DOHH2 (cell line): ENCODE data around the gene HORMAD2.

Experiments used
- H3F3A ChIP-seq: fragments of 200-600 bp; sonication (generic), shearing (Covaris generic); 2 replicates; pipeline ENCODE4 v1.6.0; 2016; ENCODE audit warnings: antibody characterized with exemption, mild to moderate bottlenecking; ENCODE audit not compliant: control insufficient read depth, insufficient read depth
- H3K27ac ChIP-seq: fragments of 200-600 bp; sonication (generic); 2 replicates; pipeline ENCODE4 v1.5.1; 2014; ENCODE audit warnings: low read depth, mild to moderate bottlenecking, low read length, moderate library complexity
- H3K27me3 ChIP-seq: fragments of 200-600 bp; sonication (generic); 2 replicates; pipeline ENCODE4 v1.6.1; 2014; ENCODE audit warnings: mild to moderate bottlenecking, low read length, mixed read lengths; ENCODE audit not compliant: control insufficient read depth
- H3K36me3 ChIP-seq: fragments of 200-600 bp; sonication (generic); 2 replicates; pipeline ENCODE4 v1.6.1; 2014; ENCODE audit warnings: mild to moderate bottlenecking, low read length, moderate library complexity, mixed read lengths; ENCODE audit not compliant: control insufficient read depth
- H3K4me1 ChIP-seq: fragments of 200-600 bp; sonication (generic); 2 replicates; pipeline ENCODE4 v1.6.1; 2014; ENCODE audit warnings: mild to moderate bottlenecking, low read length, mixed read lengths; ENCODE audit not compliant: control insufficient read depth
- H3K4me2 ChIP-seq: fragments of 200-600 bp; sonication (generic); 2 replicates; pipeline ENCODE4 v1.6.0; 2014; ENCODE audit warnings: mild to moderate bottlenecking, low read length, moderate library complexity
- H3K4me3 ChIP-seq: fragments of 200-600 bp; sonication (generic); 2 replicates; pipeline ENCODE4 v1.5.1; 2014; ENCODE audit warnings: mild to moderate bottlenecking, low read length, mixed read lengths
- H3K79me2 ChIP-seq: fragments of 200-600 bp; sonication (generic); 2 replicates; pipeline ENCODE4 v1.6.1; 2014; ENCODE audit warnings: mild to moderate bottlenecking, low read length, mixed read lengths; ENCODE audit not compliant: control insufficient read depth
- H3K9me2 ChIP-seq: fragments of 200-600 bp; sonication (generic); replicated peaks from 2 replicates; pipeline ENCODE4 v1.6.1; 2014; ENCODE audit warnings: mild to moderate bottlenecking, low read length, mixed read lengths; ENCODE audit not compliant: control insufficient read depth
- H3K9me3 ChIP-seq: fragments of 200-600 bp; sonication (generic); 2 replicates; pipeline ENCODE4 v1.6.1; 2014; ENCODE audit warnings: antibody characterized with exemption, low read length, mixed read lengths; ENCODE audit not compliant: control insufficient read depth, insufficient read depth
- H4K20me1 ChIP-seq: fragments of 200-600 bp; sonication (generic); 2 replicates; pipeline ENCODE4 v1.6.0; 2014; ENCODE audit warnings: low read depth, mild to moderate bottlenecking, antibody characterized with exemption, low read length, moderate library complexity; ENCODE audit not compliant: control insufficient read depth, insufficient read depth
- EZH2phosphoT487 ChIP-seq: fragments of 200-600 bp; sonication (generic); IDR thresholded peaks from 2 replicates; pipeline ENCODE4 v1.6.1; 2017; ENCODE audit warnings: borderline replicate concordance, mild to moderate bottlenecking, antibody characterized with exemption, low read length, moderate library complexity, mixed read lengths
- TF ChIP-seq, protein P1 (sequence below): fragments of 200-600 bp; sonication (generic); IDR thresholded peaks from one replicate; pipeline ENCODE4 v1.5.1; 2014; ENCODE audit warnings: antibody characterized with exemption, mild to moderate bottlenecking, low read depth, low read length; ENCODE audit not compliant: poor library complexity, severe bottlenecking

Gene HORMAD2

DNA sequence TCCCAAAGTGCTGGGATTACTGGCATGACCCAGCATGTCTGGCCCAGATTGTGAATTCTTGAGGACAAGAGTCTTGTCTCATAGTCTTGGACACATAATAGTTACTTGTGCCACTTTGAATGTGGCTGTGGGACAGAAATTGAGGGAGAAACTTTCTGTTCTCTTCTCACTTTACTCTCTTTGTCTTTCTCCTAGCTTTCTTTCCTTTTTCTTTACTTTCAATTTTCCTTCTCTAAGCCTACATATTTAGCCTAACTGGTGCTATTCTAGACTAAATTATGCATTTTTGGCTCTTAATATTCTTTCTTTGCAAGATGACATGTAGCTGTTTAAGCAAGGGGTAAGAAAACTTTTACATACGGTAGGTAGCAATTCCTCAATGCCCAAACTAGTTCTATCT, 33.2 kb downstream of the HORMAD2 start:
- no peaks in the 10 kb centered on the region for H3F3A ChIP-seq
- no peak overlapping the region for H3K4me2 ChIP-seq
- H3K79me2 ChIP-seq, result no peaks in the 10 kb centered on the region
- no peaks in the 10 kb centered on the region for H4K20me1 ChIP-seq
- no peak overlapping the region for H3K4me3 ChIP-seq
- H3K9me2 ChIP-seq, result no peaks in the 10 kb centered on the region
- 0 out of 2 replicates have a peak, but pooled peaks cover 13% of the 10 kb centered on the region for H3K27me3 ChIP-seq
- no peak overlapping the region for H3K27ac ChIP-seq
- H3K4me1 ChIP-seq, result no peaks in the 10 kb centered on the region
- no peaks in the 10 kb centered on the region for H3K9me3 ChIP-seq
- H3K36me3 ChIP-seq, result no peaks in the 10 kb centered on the region
- TF ChIP-seq, protein P1, sequence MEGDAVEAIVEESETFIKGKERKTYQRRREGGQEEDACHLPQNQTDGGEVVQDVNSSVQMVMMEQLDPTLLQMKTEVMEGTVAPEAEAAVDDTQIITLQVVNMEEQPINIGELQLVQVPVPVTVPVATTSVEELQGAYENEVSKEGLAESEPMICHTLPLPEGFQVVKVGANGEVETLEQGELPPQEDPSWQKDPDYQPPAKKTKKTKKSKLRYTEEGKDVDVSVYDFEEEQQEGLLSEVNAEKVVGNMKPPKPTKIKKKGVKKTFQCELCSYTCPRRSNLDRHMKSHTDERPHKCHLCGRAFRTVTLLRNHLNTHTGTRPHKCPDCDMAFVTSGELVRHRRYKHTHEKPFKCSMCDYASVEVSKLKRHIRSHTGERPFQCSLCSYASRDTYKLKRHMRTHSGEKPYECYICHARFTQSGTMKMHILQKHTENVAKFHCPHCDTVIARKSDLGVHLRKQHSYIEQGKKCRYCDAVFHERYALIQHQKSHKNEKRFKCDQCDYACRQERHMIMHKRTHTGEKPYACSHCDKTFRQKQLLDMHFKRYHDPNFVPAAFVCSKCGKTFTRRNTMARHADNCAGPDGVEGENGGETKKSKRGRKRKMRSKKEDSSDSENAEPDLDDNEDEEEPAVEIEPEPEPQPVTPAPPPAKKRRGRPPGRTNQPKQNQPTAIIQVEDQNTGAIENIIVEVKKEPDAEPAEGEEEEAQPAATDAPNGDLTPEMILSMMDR, result no peak
- TF ChIP-seq EZH2phosphoT487, result no peak

DNA sequence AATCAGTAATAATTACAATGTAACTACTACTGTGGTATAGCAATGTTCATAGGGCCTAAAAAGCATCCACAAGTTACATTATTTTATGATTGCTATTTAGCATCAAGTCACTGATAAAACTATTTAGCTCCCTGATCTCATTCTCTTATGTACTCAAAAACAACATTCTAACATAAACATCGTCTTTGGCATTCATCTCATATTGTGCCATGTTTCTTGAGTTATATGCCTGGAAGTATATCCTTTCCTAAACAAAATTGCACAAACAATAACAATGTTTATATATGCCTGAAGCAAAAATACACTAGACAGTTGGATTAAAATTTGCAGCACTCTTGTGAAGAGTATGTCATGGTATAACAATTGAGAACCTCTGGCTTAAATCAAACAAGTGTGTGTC, 34.1 kb downstream of the HORMAD2 start:
- H3K27me3 ChIP-seq, result peaks cover 16% of the 10 kb centered on the region; the same call in 1 of the 2 replicates
- H3K4me3 ChIP-seq, result no peak overlapping the region
- H3K9me2 ChIP-seq, result no peaks in the 10 kb centered on the region
- no peak overlapping the region for H3K4me2 ChIP-seq
- H3F3A ChIP-seq, result no peaks in the 10 kb centered on the region
- H3K27ac ChIP-seq, result no peak overlapping the region
- H3K36me3 ChIP-seq, result no peaks in the 10 kb centered on the region
- no peaks in the 10 kb centered on the region for H3K4me1 ChIP-seq
- H3K9me3 ChIP-seq, result no peaks in the 10 kb centered on the region
- no peak for TF ChIP-seq EZH2phosphoT487
- TF ChIP-seq, protein P1, result no peak
- no peaks in the 10 kb centered on the region for H4K20me1 ChIP-seq
- H3K79me2 ChIP-seq, result no peaks in the 10 kb centered on the region

GRCh38 chr22:30115705-30116104, 35.4 kb downstream of the HORMAD2 start:
- Histone ChIP-seq H3K4me3 (no peak overlapping the region), H3K9me2 (no peaks in the 10 kb centered on the region), H3K4me2 (no peak overlapping the region), H3K9me3 (no peaks in the 10 kb centered on the region), H3K79me2 (no peaks in the 10 kb centered on the region), H3K4me1 (no peaks in the 10 kb centered on the region), H3F3A (no peaks in the 10 kb centered on the region), H3K27ac (no peak overlapping the region), H3K27me3 (peaks cover 27% of the 10 kb centered on the region; the same call in 1 of the 2 replicates), H3K36me3 (no peaks in the 10 kb centered on the region), H4K20me1 (no peaks in the 10 kb centered on the region)
- TF ChIP-seq EZH2phosphoT487, result no peak
- TF ChIP-seq, protein P1, result no peak
